Activated naive CD4-positive, alpha-beta T cell treated with anti-CD3 and anti-CD28 coated beads for 36 hours (primary cell): ENCODE data around the gene PLOD1. TPM values are rescaled to one million over a fixed set of nuclear protein-coding genes. Genes with fewer than 3 reads are reported as not detected.
A peak's percentile ranks its signal among the peaks of the same experiment; 100 is the strongest.

Experiments
- CTCF ChIA-PET: fragments of 350-600 bp; sonication (Branson Sonifier 250); formaldehyde crosslinking; loops from one replicate; lab custom pipeline; 2021; ENCODE audit warnings: antibody characterized with exemption; lab: Charles Lee
- DNase-seq: peaks from one replicate; pipeline ENCODE4 v3.0.0-alpha.2; 2020
- H3K27ac Mint-ChIP-seq: one replicate; pipeline ENCODE4 v1.8.0; 2021; ENCODE audit warnings: mild to moderate bottlenecking, mixed read lengths
- H3K27me3 Mint-ChIP-seq: one replicate; pipeline ENCODE4 v1.8.0; 2021; ENCODE audit warnings: low read depth, mixed read lengths
- H3K36me3 Mint-ChIP-seq: one replicate; pipeline ENCODE4 v1.8.0; 2021; ENCODE audit warnings: low read depth, mixed read lengths
- H3K4me1 Mint-ChIP-seq: one replicate; pipeline ENCODE4 v1.8.0; 2021; ENCODE audit warnings: low read depth, mixed read lengths
- H3K4me3 Mint-ChIP-seq: one replicate; pipeline ENCODE4 v1.8.0; 2021; ENCODE audit warnings: mild to moderate bottlenecking, moderate library complexity, mixed read lengths
- H3K9me3 Mint-ChIP-seq: one replicate; pipeline ENCODE4 v1.8.0; 2021; ENCODE audit warnings: mixed read lengths
- intact Hi-C: fragments of 100-400 bp; cut with micrococcal nuclease; formaldehyde crosslinking; loops from one replicate; pipeline ENCODE4 v1.15.1; 2023
- total RNA-seq, 2 experiments: library from RNA; stranded (reverse); gene quantifications; one replicate each; pipeline ENCODE4 v1.2.3, GENCODE V29; 2021

The PLOD1 gene
- total RNA-seq, 2 experiments from 2014 or later, result 6.7 to 9.0 TPM

GRCh38 chr1:11990303-11991032, 56.0 kb downstream of the PLOD1 start:
- Mint-ChIP-seq H3K27ac (no peak overlapping the region), H3K9me3 (no peaks in the 10 kb centered on the region), H3K27me3 (no peaks in the 10 kb centered on the region), H3K4me1 (peaks cover 6% of the 10 kb centered on the region), H3K36me3 (peaks cover 27% of the 10 kb centered on the region), H3K4me3 (no peak overlapping the region)
- DNase-seq, result no peak
- intact Hi-C loops, result no loop called here
- CTCF ChIA-PET, result no interaction called here

GRCh38 chr1:11991969-11992676, 57.6 kb downstream of the PLOD1 start:
- H3K27ac Mint-ChIP-seq, result no peak overlapping the region
- H3K27me3 Mint-ChIP-seq, result no peaks in the 10 kb centered on the region
- no peaks in the 10 kb centered on the region for H3K9me3 Mint-ChIP-seq
- intact Hi-C loops, result no loop called here
- DNase-seq, result no peak
- H3K4me3 Mint-ChIP-seq, result no peak overlapping the region
- CTCF ChIA-PET, result interaction anchor here (0.5 to 0.8 kb wide), 4 partner anchors 12 to 279 kb away, joined by 3 read pairs; partner anchors contain the start of gene MFN2
- H3K4me1 Mint-ChIP-seq, result no peaks in the 10 kb centered on the region
- H3K36me3 Mint-ChIP-seq, result peaks cover 27% of the 10 kb centered on the region

GRCh38 chr1:11997081-11997850, 62.7 kb downstream of the PLOD1 start:
- no peaks in the 10 kb centered on the region for H3K9me3 Mint-ChIP-seq
- intact Hi-C loops, result no loop called here
- no peak overlapping the region for H3K27ac Mint-ChIP-seq
- no peak overlapping the region for H3K4me3 Mint-ChIP-seq
- CTCF ChIA-PET, result no interaction called here
- H3K27me3 Mint-ChIP-seq, result no peaks in the 10 kb centered on the region
- no peak for DNase-seq
- peaks cover 2% of the 10 kb centered on the region for H3K4me1 Mint-ChIP-seq
- peaks cover 31% of the 10 kb centered on the region for H3K36me3 Mint-ChIP-seq

GRCh38 chr1:11998636-11999035, 64.1 kb downstream of the PLOD1 start:
- intact Hi-C loops, result no loop called here
- DNase-seq, result no peak
- CTCF ChIA-PET, result no interaction called here
- no peaks in the 10 kb centered on the region for H3K9me3 Mint-ChIP-seq
- H3K36me3 Mint-ChIP-seq, result peaks cover 33% of the 10 kb centered on the region
- peak overlapping the region; percentile 50 for H3K27ac Mint-ChIP-seq
- no peaks in the 10 kb centered on the region for H3K27me3 Mint-ChIP-seq
- H3K4me1 Mint-ChIP-seq, result peaks cover 2% of the 10 kb centered on the region
- H3K4me3 Mint-ChIP-seq, result no peak overlapping the region

- H3K27ac Mint-ChIP-seq, result no peak overlapping the region
- CTCF ChIA-PET, result interaction anchor here (1.4 kb wide), 1 partner anchor 80 kb away, joined by 5 read pairs; no protein-coding TSS in a partner anchor
- H3K4me3 Mint-ChIP-seq, result no peak overlapping the region
- no peak for DNase-seq
- intact Hi-C loops, result no loop called here
- peaks cover 2% of the 10 kb centered on the region for H3K4me1 Mint-ChIP-seq
- H3K27me3 Mint-ChIP-seq, result no peaks in the 10 kb centered on the region
- H3K36me3 Mint-ChIP-seq, result peaks cover 37% of the 10 kb centered on the region
- H3K9me3 Mint-ChIP-seq, result no peaks in the 10 kb centered on the region
Observed at GRCh38 chr1:11999236-11999635, 64.7 kb downstream of the PLOD1 start.

GRCh38 chr1:12001249-12001917, 66.9 kb downstream of the PLOD1 start:
- Mint-ChIP-seq H3K36me3 (peaks cover 52% of the 10 kb centered on the region), H3K27ac (peak overlapping the region; percentile 80), H3K27me3 (no peaks in the 10 kb centered on the region), H3K4me3 (no peak overlapping the region), H3K4me1 (peaks cover 2% of the 10 kb centered on the region), H3K9me3 (no peaks in the 10 kb centered on the region)
- peak; percentile 87 for DNase-seq
- CTCF ChIA-PET, result interaction anchor here (1.0 to 1.2 kb wide), 2 partner anchors 9 to 99 kb away, joined by 5 to 6 read pairs; no protein-coding TSS in a partner anchor
- intact Hi-C loops, result loop anchor here (1.0 kb wide), 1 partner anchor 78 kb away; no protein-coding TSS in a partner anchor

- no peak for DNase-seq
- Mint-ChIP-seq H3K4me3 (no peak overlapping the region), H3K36me3 (peaks cover 52% of the 10 kb centered on the region), H3K9me3 (no peaks in the 10 kb centered on the region), H3K27me3 (no peaks in the 10 kb centered on the region), H3K27ac (peak overlapping the region; percentile 80), H3K4me1 (peaks cover 2% of the 10 kb centered on the region)
- intact Hi-C loops, result loop anchor here (1.0 kb wide), 1 partner anchor 77 kb away; no protein-coding TSS in a partner anchor
- CTCF ChIA-PET, result interaction anchor here (1.0 to 1.2 kb wide), 2 partner anchors 9 to 98 kb away, joined by 5 to 6 read pairs; no protein-coding TSS in a partner anchor
Observed at GRCh38 chr1:12001996-12002493, 67.5 kb downstream of the PLOD1 start.

GRCh38 chr1:12003762-12004161, 69.2 kb downstream of the PLOD1 start:
- Mint-ChIP-seq H3K36me3 (peaks cover 56% of the 10 kb centered on the region), H3K4me3 (no peak overlapping the region), H3K9me3 (no peaks in the 10 kb centered on the region), H3K4me1 (peaks cover 2% of the 10 kb centered on the region), H3K27ac (no peak overlapping the region), H3K27me3 (no peaks in the 10 kb centered on the region)
- CTCF ChIA-PET, result interaction anchor here (0.6 kb wide), 2 partner anchors 62 to 938 kb away, joined by 3 to 4 read pairs; no protein-coding TSS in a partner anchor
- no peak for DNase-seq
- intact Hi-C loops, result no loop called here

- Mint-ChIP-seq H3K27ac (no peak overlapping the region), H3K4me1 (peaks cover 2% of the 10 kb centered on the region), H3K27me3 (no peaks in the 10 kb centered on the region), H3K9me3 (no peaks in the 10 kb centered on the region), H3K36me3 (peaks cover 57% of the 10 kb centered on the region), H3K4me3 (no peak overlapping the region)
- DNase-seq, result no peak
- intact Hi-C loops, result no loop called here
- CTCF ChIA-PET, result no interaction called here
Observed at GRCh38 chr1:12005488-12006166, 71.1 kb downstream of the PLOD1 start.

GRCh38 chr1:12006167-12006921, 71.8 kb downstream of the PLOD1 start:
- H3K9me3 Mint-ChIP-seq, result no peaks in the 10 kb centered on the region
- H3K4me3 Mint-ChIP-seq, result no peak overlapping the region
- CTCF ChIA-PET, result no interaction called here
- no peak overlapping the region for H3K27ac Mint-ChIP-seq
- intact Hi-C loops, result no loop called here
- H3K36me3 Mint-ChIP-seq, result peaks cover 57% of the 10 kb centered on the region
- H3K4me1 Mint-ChIP-seq, result peaks cover 2% of the 10 kb centered on the region
- DNase-seq, result no peak
- no peaks in the 10 kb centered on the region for H3K27me3 Mint-ChIP-seq

- Mint-ChIP-seq H3K4me3 (no peak overlapping the region), H3K36me3 (peaks cover 54% of the 10 kb centered on the region), H3K27me3 (no peaks in the 10 kb centered on the region), H3K4me1 (no peaks in the 10 kb centered on the region), H3K27ac (no peak overlapping the region), H3K9me3 (no peaks in the 10 kb centered on the region)
- DNase-seq, result no peak
- intact Hi-C loops, result no loop called here
- CTCF ChIA-PET, result no interaction called here
Observed at GRCh38 chr1:12007204-12007603, 72.7 kb downstream of the PLOD1 start.
